SK-N-SH (cell line): ENCODE measurements around the gene EPYC. TPM values are rescaled to one million over a fixed set of nuclear protein-coding genes. Genes with fewer than 3 reads are reported as not detected.

Experiments
- CTCF ChIA-PET: fragments of 300-600, 350-600 bp; formaldehyde crosslinking; extraction: SDS; loops from one replicate; lab custom pipeline; 2021; lab: Yijun Ruan, JAX
- POLR2A ChIA-PET: fragments of 350-600 bp; sonication (Branson Sonifier 250); formaldehyde crosslinking; extraction: SDS; loops from one replicate; lab custom pipeline; 2020; ENCODE audit warnings: antibody characterized with exemption, inconsistent platforms; lab: Yijun Ruan, JAX
- DNase-seq: peaks from one replicate; pipeline ENCODE4 v3.0.0; 2012
- H2AFZ ChIP-seq: fragments of 200-600 bp; sonication (generic); 2 replicates; pipeline ENCODE4 v1.8.1; 2016; ENCODE audit warnings: antibody characterized with exemption, mild to moderate bottlenecking, low read depth
- H3F3A ChIP-seq: fragments of 200-600 bp; sonication (generic); replicated peaks from 2 replicates; pipeline ENCODE3; 2016; ENCODE audit warnings: antibody characterized with exemption, mild to moderate bottlenecking; ENCODE audit not compliant: insufficient read depth
- H3K27ac ChIP-seq, 2 experiments: fragments of 200-500 bp in 1 of 2; fragments of 200-600 bp in 1 of 2; sonication (Bioruptor generic) in 1 of 2; sonication (generic), shearing (Covaris generic) in 1 of 2; 2 replicates each; pipeline versions ENCODE4 v1.5.1 to v1.6.1; 2014 to 2016; ENCODE audit warnings: low read depth in 2 of 2, inconsistent platforms in 1 of 2, low read length in 1 of 2, mild to moderate bottlenecking in 1 of 2, mixed read lengths in 1 of 2
- H3K27me3 ChIP-seq: fragments of 200-600 bp; sonication (generic), shearing (Covaris generic); 2 replicates; pipeline ENCODE4 v1.6.1; 2016; ENCODE audit warnings: mixed run types; ENCODE audit not compliant: insufficient read depth
- H3K36me3 ChIP-seq, 2 experiments: fragments of 200-500 bp in 1 of 2; fragments of 200-600 bp in 1 of 2; sonication (Bioruptor generic) in 1 of 2; sonication (generic) in 1 of 2; replicated peaks in 1 of 2; 2 replicates each; pipeline versions ENCODE3 to v1.5.1; 2014 to 2016; ENCODE audit warnings: low read length in 1 of 2, mild to moderate bottlenecking in 1 of 2; ENCODE audit not compliant: insufficient read depth in 2 of 2, control insufficient read depth in 1 of 2
- H3K4me1 ChIP-seq, 2 experiments: fragments of 200-500 bp in 1 of 2; fragments of 200-600 bp in 1 of 2; sonication (Bioruptor generic) in 1 of 2; sonication (generic), shearing (Covaris generic) in 1 of 2; 2 replicates each; pipeline versions ENCODE4 v1.5.1 to v1.6.1; 2014 to 2016; ENCODE audit warnings: low read depth in 1 of 2, low read length in 1 of 2, mixed run types in 1 of 2; ENCODE audit not compliant: insufficient read depth in 2 of 2, control insufficient read depth in 1 of 2
- H3K4me2 ChIP-seq: fragments of 200-600 bp; sonication (generic), shearing (Covaris generic); 2 replicates; pipeline ENCODE4 v1.6.1; 2017; ENCODE audit warnings: mixed run types
- H3K4me3 ChIP-seq, 2 experiments: fragments of 200-500 bp in 1 of 2; fragments of 200-600 bp in 1 of 2; sonication (Bioruptor generic) in 1 of 2; sonication (generic), shearing (Covaris generic) in 1 of 2; 2 replicates each; pipeline versions ENCODE4 v1.5.1 to v1.8.1; 2014 to 2016; ENCODE audit warnings: low read depth in 2 of 2, inconsistent platforms in 1 of 2, low read length in 1 of 2, mild to moderate bottlenecking in 1 of 2, mixed read lengths in 1 of 2, moderate library complexity in 1 of 2
- H3K79me2 ChIP-seq: fragments of 200-600 bp; sonication (generic); 2 replicates; pipeline ENCODE4 v1.8.1; 2017; ENCODE audit warnings: mild to moderate bottlenecking; ENCODE audit not compliant: insufficient read depth
- H3K9ac ChIP-seq: fragments of 200-600 bp; sonication (generic); 2 replicates; pipeline ENCODE4 v1.6.1; 2017; ENCODE audit warnings: mixed run types
- H3K9me2 ChIP-seq: fragments of 200-600 bp; sonication (generic); 2 replicates; pipeline ENCODE4 v1.6.1; 2017; ENCODE audit warnings: mixed run types
- H3K9me3 ChIP-seq: fragments of 200-600 bp; sonication (generic); 2 replicates; pipeline ENCODE4 v1.6.1; 2017; ENCODE audit warnings: mixed run types, mild to moderate bottlenecking, moderate library complexity
- H4K20me1 ChIP-seq: fragments of 200-600 bp; sonication (generic); 2 replicates; pipeline ENCODE4 v1.6.1; 2017; ENCODE audit warnings: mild to moderate bottlenecking, mixed run types; ENCODE audit not compliant: insufficient read depth
- ELF1 ChIP-seq: IDR thresholded peaks from 2 replicates; pipeline ENCODE4 v1.4.0; 2012
- EP300 ChIP-seq, 2 experiments: IDR thresholded peaks; 2 replicates each; pipeline versions ENCODE4 v1.4.0 to v1.6.1; 2012; ENCODE audit warnings: borderline replicate concordance in 1 of 2, low read depth in 1 of 2, low read length in 1 of 2
- EZH2phosphoT487 ChIP-seq: fragments of 200-600 bp; sonication (generic); IDR thresholded peaks from 2 replicates; pipeline ENCODE4 v1.6.1; 2017; ENCODE audit warnings: low read depth, mixed run types, mild to moderate bottlenecking, antibody characterized with exemption, moderate library complexity, borderline replicate concordance
- FOXJ3 ChIP-seq: sonication (generic); formaldehyde crosslinking; IDR thresholded peaks from 2 replicates; pipeline ENCODE4 v1.5.1; 2020; ENCODE audit warnings: mild to moderate bottlenecking, missing genetic modification reagents
- FOXM1 ChIP-seq: IDR thresholded peaks from 2 replicates; pipeline ENCODE4 v1.4.0; 2012; ENCODE audit warnings: low read depth, mild to moderate bottlenecking
- GATA2 ChIP-seq: sonication (generic); formaldehyde crosslinking; IDR thresholded peaks from 2 replicates; pipeline ENCODE4 v1.5.0; 2020; ENCODE audit warnings: mild to moderate bottlenecking, missing genetic modification reagents
- IRF3 ChIP-seq: fragments of 150-350 bp; IDR thresholded peaks from 2 replicates; pipeline ENCODE4 v1.6.1; 2016; ENCODE audit warnings: mild to moderate bottlenecking, low read depth, low read length
- MXI1 ChIP-seq: IDR thresholded peaks from 2 replicates; pipeline ENCODE4 v1.6.1; 2012; ENCODE audit warnings: mild to moderate bottlenecking, low read depth, low read length, improper control_type of control experiment
- NRF1 ChIP-seq: IDR thresholded peaks from 2 replicates; pipeline ENCODE4 v1.6.1; 2012; ENCODE audit warnings: low read depth, mild to moderate bottlenecking, low read length
- REST ChIP-seq: IDR thresholded peaks from 2 replicates; pipeline ENCODE4 v1.6.1; 2012; ENCODE audit warnings: mild to moderate bottlenecking, low read depth, low read length, moderate library complexity
- RFX5 ChIP-seq: IDR thresholded peaks from 2 replicates; pipeline ENCODE4 v1.6.1; 2012; ENCODE audit warnings: mild to moderate bottlenecking, improper control_type of control experiment, low read length
- RXRA ChIP-seq: IDR thresholded peaks from 2 replicates; pipeline ENCODE4 v1.4.0; 2012; ENCODE audit warnings: low read depth, mild to moderate bottlenecking, borderline replicate concordance
- SIN3A ChIP-seq: IDR thresholded peaks from 2 replicates; pipeline ENCODE4 v1.6.1; 2012; ENCODE audit warnings: low read depth, mild to moderate bottlenecking, low read length, moderate library complexity, borderline replicate concordance
- TAF1 ChIP-seq: IDR thresholded peaks from 2 replicates; pipeline ENCODE4 v1.6.1; 2012; ENCODE audit warnings: low read depth, mild to moderate bottlenecking, low read length, moderate library complexity, borderline replicate concordance
- TCF12 ChIP-seq: IDR thresholded peaks from 2 replicates; pipeline ENCODE4 v1.4.0; 2012
- USF1 ChIP-seq: IDR thresholded peaks from 2 replicates; pipeline ENCODE4 v1.4.0; 2012; ENCODE audit warnings: low read depth, borderline replicate concordance
- YY1 ChIP-seq: IDR thresholded peaks from 2 replicates; pipeline ENCODE4 v1.4.0; 2012; ENCODE audit warnings: low read depth, mild to moderate bottlenecking
- polyA plus RNA-seq, 3 experiments: library from polyadenylated mRNA; depleted of rRNA; stranded (reverse); fragments of >200 nt; gene quantifications; 2 replicates each; pipeline ENCODE4 v1.2.3, GENCODE V29; 2012
- TF ChIP-seq, protein P1 (sequence below): fragments of 200-600 bp; sonication (generic); IDR thresholded peaks from 2 replicates; pipeline ENCODE4 v1.6.1; 2017; ENCODE audit warnings: antibody characterized with exemption, mild to moderate bottlenecking, moderate library complexity
- TF ChIP-seq, protein P2 (sequence below): fragments of 150-350 bp; IDR thresholded peaks from 2 replicates; pipeline ENCODE4 v1.6.1; 2017; ENCODE audit warnings: antibody characterized with exemption, low read length, low read depth, borderline replicate concordance

EPYC gene
- polyA plus RNA-seq, 1 of the 3 experiments (the other 2 are of a cell fraction), result not detected

GRCh38 chr12:90970911-90971310 is 33.9 kb downstream of the EPYC start:
- Histone ChIP-seq H3K36me3 (no peaks in the 10 kb centered on the region), H4K20me1 (no peaks in the 10 kb centered on the region), H3K9me3 (no peaks in the 10 kb centered on the region), H3K4me2 (no peak overlapping the region), H3K4me3 (no peak overlapping the region), H3F3A (peaks cover 4% of the 10 kb centered on the region), H3K79me2 (no peaks in the 10 kb centered on the region), H2AFZ (no peak overlapping the region), H3K27me3 (no peaks in the 10 kb centered on the region), H3K4me1 (peaks cover 0 to 13% of the 10 kb centered on the region in 2 experiments; a peak in 3 of 4 replicates), H3K27ac (no peak overlapping the region)
- POLR2A ChIA-PET, result no interaction called here
- no peak for DNase-seq
- no peak for TF ChIP-seq TCF12
- no peak for TF ChIP-seq FOXM1
- TF ChIP-seq SIN3A, result no peak
- no peak for TF ChIP-seq TAF1
- TF ChIP-seq USF1, result no peak
- no peak for TF ChIP-seq NRF1
- TF ChIP-seq RXRA, result no peak
- no peak for TF ChIP-seq IRF3
- no peak for TF ChIP-seq REST
- no peak for TF ChIP-seq ELF1
- TF ChIP-seq YY1, result no peak
- TF ChIP-seq FOXJ3 (CRISPR knock-in tag), result no peak
- TF ChIP-seq, protein P1, sequence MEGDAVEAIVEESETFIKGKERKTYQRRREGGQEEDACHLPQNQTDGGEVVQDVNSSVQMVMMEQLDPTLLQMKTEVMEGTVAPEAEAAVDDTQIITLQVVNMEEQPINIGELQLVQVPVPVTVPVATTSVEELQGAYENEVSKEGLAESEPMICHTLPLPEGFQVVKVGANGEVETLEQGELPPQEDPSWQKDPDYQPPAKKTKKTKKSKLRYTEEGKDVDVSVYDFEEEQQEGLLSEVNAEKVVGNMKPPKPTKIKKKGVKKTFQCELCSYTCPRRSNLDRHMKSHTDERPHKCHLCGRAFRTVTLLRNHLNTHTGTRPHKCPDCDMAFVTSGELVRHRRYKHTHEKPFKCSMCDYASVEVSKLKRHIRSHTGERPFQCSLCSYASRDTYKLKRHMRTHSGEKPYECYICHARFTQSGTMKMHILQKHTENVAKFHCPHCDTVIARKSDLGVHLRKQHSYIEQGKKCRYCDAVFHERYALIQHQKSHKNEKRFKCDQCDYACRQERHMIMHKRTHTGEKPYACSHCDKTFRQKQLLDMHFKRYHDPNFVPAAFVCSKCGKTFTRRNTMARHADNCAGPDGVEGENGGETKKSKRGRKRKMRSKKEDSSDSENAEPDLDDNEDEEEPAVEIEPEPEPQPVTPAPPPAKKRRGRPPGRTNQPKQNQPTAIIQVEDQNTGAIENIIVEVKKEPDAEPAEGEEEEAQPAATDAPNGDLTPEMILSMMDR, result no peak
- TF ChIP-seq EZH2phosphoT487, result no peak
- TF ChIP-seq RFX5, result no peak
- TF ChIP-seq GATA2 (CRISPR knock-in tag), result no peak
- TF ChIP-seq EP300 (IDR thresholded peaks at IDR 0.05; ENCODE audit: borderline replicate concordance in 1 of 2, low read depth in 1 of 2, low read length in 1 of 2), result no peak
- no peak for TF ChIP-seq MXI1
- TF ChIP-seq, protein P2, sequence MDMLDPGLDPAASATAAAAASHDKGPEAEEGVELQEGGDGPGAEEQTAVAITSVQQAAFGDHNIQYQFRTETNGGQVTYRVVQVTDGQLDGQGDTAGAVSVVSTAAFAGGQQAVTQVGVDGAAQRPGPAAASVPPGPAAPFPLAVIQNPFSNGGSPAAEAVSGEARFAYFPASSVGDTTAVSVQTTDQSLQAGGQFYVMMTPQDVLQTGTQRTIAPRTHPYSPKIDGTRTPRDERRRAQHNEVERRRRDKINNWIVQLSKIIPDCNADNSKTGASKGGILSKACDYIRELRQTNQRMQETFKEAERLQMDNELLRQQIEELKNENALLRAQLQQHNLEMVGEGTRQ, result no peak
- TF ChIP-seq, all 33 proteins: peak for 0
- CTCF ChIA-PET, result interaction anchor here (0.9 to 2.3 kb wide), 5 partner anchors 12 to 391 kb away, joined by 3 to 12 read pairs (median 3); no protein-coding TSS in a partner anchor
- Histone ChIP-seq H3K9ac (no peak overlapping the region), H3K9me2 (no peaks in the 10 kb centered on the region)
